GM18499 (cell line): ENCODE measurements around the gene LRRC71.

Source experiments
- ATAC-seq: cut with Tn5 transposase; IDR thresholded peaks from one replicate; pipeline ENCODE4 v1.9.1; 2021; ENCODE audit warnings: moderate number of reproducible peaks; ENCODE audit not compliant: insufficient read depth, unreplicated experiment

The LRRC71 gene

DNA sequence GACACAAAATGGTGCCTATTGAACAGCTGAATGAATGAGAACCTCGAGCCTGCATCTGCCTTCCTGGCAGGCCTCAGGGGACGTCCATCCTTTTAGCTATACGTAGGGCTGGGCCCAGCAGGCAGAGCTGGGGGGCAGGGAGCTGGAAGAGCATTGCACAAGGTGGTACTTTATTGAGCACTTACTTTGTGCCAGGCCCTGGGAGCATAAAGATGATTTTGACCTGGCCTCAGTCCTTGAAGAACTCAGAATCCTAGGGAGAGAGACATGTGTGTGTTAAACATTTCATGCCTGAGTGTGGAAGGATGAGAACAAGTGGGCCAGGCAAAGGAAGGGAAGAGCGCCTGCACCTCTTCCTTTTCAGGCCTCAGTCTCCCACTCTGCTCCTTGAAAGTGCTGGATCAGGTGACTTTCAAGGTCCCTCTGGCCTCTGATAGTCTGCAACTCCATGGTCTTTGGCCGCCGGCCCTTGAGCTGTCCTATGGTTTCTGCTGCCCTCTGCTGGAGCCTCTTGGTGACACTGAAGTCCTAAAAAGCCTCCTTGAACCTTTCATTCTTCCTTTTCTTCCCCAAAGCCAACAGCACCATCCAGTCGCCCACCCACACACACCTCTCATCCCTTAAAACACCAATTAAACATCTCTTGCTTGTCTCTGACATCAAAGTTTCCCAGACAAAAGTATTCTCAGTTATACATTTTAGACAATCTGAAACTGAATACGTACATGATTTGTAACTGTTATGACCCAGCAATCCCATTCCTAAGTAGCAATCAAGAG is 30.4 kb upstream of the LRRC71 start:
- ATAC-seq: no peak

DNA sequence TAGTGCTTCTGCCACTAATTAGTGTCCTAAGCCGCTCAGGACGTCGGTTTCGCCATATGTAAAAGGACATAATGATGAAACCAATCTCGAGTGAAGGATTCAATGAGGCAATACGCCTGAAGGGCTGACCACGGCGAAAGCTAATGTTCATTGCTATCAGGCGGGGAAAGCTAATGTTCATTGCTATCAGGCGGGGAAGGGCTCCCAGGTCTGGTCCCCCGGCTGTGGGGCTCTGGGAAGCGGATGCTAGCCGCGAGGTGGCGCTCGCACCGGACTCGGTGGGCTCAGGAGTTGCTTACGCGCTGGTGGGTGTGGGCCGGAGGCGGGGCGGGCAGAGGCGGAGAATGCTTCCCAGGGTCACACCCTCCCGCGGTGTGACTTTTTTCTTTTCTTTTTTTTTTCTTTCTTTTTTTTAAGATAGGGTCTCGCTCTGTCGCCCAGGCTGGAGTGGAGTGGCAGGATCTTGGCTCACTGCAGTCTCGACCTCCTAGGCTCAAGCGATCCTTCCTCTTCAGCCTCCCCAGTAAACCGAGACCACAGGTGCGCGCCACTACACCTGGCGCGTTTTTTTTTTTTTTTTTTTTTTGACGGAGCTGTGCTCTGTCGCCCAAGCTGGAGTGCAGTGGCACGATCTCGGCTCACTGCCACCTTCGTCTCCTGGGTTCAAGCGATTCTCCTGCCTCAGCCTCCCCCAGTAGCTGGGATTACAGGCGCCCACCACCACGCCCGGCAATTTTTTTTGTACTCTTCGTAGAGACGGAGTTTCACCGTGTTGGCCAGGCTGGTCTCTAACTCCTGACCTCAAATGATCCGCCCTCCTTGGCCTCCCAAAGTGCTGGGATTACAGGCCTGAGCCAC is 28.0 kb upstream of the LRRC71 start:
- no peak for ATAC-seq

- ATAC-seq: no peak
These were observed 27.1 kb upstream of the LRRC71 start, which contains the start of gene PEAR1 for GRCh38 chr1:156893048-156893953. Gene PEAR1 (plus strand): TSS chr1:156893718. CDS start chr1:156903927, 10,209 bp downstream.

DNA sequence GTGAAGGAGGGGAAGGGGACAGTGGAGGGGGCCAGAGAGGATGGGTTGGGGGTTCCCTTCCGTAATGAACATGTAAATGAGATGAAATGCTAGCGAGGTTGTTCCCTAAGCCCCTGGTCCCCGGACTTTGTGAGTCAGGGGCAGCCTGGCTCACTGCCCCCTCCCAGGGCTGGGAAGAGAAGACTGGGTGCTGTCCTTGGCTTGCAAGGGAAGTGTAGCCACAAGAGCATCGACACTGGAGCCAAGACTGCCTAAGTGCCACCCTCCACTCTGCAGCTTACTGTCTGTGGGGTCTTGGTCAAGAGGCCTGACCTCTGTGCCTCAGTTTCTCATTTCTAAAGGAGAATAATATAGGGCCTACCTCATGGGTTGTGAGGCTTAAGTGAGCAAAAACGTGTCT is 26.4 kb upstream of the LRRC71 start:
- ATAC-seq: no peak

GRCh38 chr1:156894711-156895454 is 25.5 kb upstream of the LRRC71 start:
- ATAC-seq: no peak

DNA sequence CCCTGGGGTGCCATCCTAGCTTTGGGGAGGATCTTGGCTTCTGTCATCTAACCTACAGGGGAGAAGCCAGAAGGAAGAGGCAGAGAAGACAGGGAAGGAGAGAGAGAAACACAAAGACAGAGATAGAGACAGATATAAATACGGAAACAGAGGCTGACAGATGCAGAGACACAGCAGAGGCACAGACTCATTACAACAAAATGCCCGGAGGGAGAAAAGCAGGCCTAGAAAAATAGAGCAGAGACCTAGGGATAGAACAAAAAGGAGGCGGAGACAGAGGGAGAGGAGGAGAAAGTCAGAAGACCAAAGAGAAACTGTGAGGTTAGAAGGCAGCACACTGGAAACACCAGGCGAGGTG is 25.0 kb upstream of the LRRC71 start:
- ATAC-seq: no peak

DNA sequence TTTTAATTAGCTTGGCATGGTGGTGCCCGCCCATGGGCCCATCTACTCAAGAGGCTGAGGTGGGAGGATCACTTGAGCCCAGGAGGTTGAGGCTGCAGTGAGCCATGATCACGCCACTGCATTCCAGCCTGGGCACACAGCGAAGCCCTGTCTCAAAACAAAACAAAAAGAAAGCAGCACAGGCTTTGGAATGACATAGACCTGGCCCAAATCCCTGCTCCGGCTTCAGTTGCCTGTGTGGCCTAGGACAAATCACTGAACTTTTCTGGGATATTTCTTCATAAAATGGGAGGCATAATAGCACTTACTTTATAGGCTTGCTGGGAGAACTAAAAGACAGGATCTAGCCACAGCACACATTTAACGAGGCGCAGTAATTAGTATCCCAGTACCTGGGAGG is 24.5 kb upstream of the LRRC71 start:
- no peak for ATAC-seq

GRCh38 chr1:156896490-156897033 is 23.9 kb upstream of the LRRC71 start:
- ATAC-seq: no peak

DNA sequence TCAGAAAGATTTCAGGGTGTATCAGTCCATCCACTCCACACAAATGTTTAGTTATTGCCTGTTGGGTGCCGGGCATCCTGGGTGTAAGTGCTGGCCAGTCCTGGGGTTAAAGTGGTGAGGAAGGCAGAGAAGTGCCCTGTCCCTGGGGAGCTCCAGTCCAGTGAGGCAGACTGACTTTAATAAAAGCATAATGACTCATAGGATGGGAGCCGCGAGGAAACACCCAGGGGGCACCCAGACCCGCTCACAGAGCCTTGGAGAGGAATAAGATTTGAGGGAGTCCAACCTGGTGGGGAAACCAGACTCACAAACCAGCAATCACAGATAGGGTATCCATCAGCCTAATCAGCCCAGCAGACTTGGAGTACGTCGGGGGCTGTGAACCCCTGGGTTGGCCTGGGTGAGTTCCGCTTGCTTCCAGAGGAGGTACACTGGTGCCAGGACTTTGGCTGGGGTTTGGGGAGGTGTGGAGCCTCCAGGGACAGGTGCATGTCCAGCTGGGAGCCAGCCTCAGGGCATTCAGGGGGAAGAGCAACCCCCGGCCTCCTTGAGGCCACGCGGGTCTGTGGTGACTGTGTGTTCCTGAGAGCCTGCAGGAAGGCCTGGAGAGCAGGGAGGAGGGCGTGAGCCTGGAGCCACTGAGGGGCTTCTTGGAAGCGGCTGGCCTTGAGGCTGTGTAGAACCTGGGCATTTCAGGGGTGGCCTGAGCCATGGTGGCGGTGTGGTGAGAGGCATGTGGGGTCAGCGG is 23.2 kb upstream of the LRRC71 start:
- no peak for ATAC-seq

DNA sequence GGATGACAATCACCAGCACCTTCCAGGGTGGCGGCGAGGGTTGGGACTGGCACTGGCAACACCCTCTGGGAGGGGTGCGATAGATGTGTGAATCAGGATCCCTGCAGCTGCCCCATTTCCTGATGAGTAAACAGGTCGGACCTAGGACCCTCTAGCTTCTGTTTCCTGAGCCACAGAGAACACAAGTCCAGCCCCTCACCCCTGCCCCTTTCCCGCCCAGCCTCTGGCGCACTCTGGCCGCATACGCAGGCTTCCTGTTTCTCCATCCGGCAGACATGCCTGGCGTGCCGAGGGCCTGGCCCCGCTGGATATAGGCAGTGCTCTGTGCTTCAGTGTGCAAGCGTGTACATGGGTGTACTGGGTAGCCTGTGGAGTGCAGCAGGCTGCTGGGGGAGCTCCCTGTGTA is 22.3 kb upstream of the LRRC71 start:
- ATAC-seq: no peak

- ATAC-seq: no peak
These were observed 21.3 kb upstream of the LRRC71 start for GRCh38 chr1:156898971-156899664.

- ATAC-seq: no peak
These were observed 20.3 kb upstream of the LRRC71 start for GRCh38 chr1:156899956-156900718.

- no peak for ATAC-seq
These were observed 19.4 kb upstream of the LRRC71 start for GRCh38 chr1:156900896-156901589.

- ATAC-seq: no peak
These were observed 18.9 kb upstream of the LRRC71 start for GRCh38 chr1:156901590-156901900.

DNA sequence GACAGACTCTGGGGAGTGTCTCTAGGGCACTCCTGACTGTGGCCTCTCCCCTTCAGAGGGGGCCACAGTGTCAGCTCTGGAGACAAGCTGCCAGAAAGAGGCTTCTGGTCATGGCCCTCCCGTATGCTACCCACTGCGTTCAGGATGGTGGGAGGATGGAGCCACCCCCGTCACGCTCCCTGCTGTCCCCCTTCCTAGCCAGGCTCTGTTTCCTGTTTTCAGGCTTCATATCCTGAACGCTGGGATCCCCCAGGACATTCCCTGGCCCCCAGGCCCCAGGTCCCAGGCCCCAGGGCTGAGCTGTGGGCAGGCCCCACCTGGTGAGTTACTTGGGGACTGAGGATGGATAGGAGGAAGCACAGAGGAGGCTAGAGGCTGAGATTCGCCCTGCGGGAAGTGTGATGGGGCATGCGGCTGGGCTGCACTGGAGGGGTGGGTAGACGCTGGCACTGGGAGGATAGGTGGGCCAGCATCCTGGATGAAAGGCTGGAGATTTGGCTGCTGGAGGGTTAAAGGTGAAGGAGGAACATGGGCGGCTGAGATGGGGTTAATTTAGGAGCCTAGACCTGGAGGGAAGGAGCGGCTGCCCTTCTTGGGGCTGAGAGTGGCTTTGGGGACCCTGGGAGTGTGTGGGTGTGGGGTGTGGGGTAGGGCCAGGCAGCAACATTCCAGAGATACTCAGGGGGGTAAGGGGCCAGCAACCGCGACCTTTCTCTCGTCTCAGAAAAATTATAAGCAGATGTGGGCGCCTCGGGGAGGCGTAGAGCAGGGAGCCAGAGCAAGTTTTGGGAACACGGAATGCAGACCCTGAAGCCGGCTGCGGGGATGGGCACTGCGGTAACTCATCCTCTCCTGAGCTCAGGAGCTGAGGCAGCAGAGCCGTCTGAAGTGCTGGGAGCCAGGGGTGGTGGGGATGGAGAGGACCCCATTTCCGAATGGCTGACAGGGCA is 18.2 kb upstream of the LRRC71 start:
- ATAC-seq: no peak
